8988T (cell line): Measurements from ENCODE around the gene CSTPP1.
"Not testable (repeated sequence)": the region's sequence is repeated elsewhere in the genome, so short reads cannot be mapped to it uniquely, and the experiment has no call there.

ENCODE experiments used
- DNase-seq: peaks from one replicate; pipeline ENCODE4 v3.0.0; 2011

CSTPP1 gene

DNA sequence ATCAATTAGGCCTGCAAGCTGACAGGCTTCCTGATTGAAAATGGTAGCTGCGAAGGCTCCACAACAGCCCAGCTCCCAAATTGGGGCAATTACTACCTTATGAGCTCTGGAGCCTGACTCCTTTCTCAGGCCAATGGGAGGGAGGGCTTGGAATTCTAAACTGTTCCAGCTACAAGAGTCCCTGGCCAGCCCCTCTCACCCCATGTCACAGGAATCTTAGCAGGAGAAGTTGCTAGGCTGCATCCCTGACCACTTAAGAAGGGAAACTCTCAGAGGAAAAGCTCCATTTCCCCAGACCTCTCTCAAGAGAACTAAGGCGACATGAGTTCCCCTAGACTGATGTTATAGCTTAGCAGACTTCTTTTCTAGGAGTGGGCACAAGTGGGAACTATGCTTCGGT is 23.1 kb upstream of the CSTPP1 start:
- DNase-seq: no peak

DNA sequence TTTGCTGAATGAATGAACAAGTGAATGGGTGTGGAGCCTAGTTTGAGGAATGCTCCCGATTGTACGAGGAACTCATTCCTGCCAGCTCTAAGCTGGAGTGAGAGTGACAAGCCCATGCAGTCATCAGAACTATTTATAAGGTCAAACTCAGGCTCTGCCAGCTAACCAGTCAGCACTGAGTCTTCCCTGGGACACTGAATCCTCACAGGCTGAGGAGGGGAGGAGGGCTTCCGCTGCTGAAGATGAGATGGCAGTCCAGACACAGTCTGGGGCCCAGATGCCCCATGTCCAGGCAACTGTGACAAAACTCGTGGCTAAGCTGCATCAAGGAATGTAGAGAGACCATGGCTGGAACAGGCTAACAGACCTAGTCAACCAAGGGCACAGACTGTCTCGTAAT is 22.2 kb upstream of the CSTPP1 start:
- DNase-seq: no peak

DNA sequence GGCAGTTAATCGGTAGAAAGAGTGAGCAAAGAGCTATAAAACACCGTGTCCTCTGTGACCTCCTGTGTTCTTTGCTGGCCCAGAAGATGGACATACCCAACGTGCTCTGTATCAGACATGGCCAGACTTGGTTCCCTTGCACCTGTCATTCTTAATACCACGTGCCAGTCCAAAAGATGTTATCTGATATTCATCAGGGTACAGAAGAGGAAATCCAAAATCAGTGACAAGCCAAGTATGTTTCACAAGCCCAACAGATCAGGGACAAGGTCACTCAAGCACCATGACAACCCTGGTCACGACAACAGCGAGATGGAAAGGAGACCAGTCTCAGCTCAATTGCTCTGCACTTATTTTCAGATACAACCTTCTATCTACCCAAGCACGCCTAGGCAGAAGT is 21.7 kb upstream of the CSTPP1 start:
- no peak for DNase-seq

DNA sequence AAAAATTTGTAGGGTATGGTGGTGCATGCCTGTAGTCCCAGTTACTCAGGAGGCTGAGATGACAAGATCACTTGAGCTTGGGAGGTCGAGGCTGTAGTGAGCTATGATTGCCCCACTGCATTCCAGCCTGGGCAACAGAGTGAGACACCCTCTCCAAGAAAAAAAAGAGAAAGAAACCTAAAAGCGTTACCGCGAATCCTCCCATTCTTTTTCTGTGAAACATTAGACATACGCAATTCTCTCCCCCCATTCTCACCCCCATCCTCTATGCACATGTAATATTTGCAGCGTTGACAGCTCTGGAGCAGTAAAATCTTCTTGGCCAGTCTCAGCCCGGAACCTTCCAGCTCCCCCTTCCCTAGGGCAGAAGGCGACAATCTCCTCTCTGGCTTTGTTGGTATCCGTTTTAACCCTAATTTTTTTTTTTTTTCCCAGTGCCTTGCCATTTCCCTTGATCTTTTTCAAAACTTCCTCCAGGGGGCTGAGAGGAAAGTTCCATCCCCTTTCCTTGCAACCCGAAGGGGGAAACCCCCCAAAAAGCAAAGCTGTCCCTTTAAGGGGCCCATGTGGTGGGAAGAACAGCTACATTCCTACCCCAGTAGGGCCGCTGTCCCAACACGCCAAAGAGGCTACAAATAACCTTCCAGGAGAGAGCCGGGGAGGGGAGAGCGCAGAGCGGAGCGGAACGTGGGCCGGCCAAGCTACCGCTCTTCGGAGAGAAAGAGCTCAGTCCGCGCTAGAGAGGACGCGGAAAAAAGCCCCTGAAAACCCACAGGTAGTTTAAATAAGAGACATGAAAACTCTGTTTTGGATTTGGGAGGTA is 20.1 kb upstream of the CSTPP1 start:
- peak; percentile 97 for DNase-seq

DNA sequence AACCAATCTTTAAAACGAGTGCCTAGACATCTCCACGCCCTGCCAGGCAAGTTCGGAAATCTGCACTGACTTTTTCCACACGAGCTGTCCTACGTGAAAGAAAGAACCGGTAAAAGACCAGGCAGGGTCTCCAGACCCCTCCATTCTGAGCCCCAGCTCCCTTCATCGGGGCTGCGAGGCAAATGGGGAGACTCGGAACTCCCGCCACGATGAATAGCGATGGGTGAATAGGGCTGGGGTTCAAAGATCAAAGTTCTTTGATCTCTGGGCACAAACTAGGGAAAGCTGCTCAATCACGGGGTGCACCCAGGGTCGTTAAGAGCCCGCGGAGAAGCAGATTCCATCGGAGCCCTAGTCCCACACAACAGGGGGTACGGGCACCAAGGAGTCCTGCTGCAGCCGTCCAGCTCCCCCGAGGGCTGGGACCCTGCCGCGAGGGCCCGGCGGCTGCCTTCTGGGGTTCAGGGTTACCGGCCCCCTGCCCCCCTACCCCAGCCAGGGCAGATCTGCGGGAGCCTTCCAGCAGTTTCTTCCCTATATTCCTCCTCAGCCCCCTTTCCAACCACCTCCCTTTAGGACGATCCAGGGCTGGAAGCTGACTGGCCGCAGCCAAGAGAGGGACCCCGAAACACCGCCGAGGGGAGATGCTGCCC is 19.3 kb upstream of the CSTPP1 start:
- DNase-seq: no peak

DNA sequence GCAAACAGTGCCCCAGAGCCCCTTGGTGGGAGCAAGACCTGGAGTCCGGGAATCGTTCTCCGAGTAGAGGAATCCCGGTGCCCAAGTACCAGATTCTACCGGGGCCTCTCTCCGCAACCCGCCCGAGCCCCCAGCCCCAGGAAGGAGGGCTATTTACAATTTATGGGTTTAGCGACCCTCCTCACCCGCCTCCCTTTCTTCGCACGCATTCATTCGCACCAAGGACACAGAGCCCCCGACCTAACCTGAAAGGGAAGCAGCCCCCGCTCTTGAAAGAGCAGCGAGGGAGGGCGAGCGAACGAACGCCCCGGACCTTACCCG is 18.8 kb upstream of the CSTPP1 start:
- DNase-seq: no peak

DNA sequence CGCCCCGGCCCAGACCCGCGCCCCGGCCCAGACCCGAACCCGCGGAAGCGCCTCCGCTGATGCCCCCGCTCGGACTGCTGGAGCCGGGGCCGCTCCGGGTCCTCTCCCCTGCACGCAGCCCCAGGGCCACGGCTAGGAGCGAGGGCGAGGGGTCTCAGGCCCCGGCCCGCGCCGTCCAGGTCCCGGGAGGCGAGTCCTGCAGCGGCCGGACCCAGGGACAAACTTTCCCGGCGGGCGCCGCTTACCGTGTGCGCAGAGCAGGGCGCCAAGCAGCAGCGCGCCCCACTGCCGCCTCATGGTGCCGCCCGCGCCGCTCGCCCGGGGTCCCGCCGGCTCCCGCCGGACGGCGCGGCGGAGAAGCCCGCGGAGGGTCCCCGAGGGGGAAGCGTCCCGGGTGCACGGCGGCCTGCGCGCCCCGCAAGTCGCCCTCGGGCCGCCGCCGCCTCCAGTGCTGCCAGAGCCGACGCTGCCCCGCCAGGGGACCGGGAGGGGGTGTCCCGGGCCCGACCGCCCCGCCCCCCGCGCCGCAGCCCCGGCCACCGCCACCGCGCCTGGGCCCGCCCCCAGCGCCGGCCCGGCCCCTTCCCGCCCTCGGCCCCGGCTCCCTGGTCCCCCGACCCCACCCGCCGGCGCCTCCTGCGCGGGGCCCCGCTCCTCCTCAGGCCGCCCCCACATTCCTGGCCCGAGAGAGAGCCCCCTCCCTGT is 18.3 kb upstream of the CSTPP1 start, which contains the start of gene LRP4:
TSS of gene LRP4 (minus strand) at position 468 of the 705 bp plus-strand sequence. CDS start at position 297, 171 bp downstream.
- DNase-seq: peak; percentile 92

DNA sequence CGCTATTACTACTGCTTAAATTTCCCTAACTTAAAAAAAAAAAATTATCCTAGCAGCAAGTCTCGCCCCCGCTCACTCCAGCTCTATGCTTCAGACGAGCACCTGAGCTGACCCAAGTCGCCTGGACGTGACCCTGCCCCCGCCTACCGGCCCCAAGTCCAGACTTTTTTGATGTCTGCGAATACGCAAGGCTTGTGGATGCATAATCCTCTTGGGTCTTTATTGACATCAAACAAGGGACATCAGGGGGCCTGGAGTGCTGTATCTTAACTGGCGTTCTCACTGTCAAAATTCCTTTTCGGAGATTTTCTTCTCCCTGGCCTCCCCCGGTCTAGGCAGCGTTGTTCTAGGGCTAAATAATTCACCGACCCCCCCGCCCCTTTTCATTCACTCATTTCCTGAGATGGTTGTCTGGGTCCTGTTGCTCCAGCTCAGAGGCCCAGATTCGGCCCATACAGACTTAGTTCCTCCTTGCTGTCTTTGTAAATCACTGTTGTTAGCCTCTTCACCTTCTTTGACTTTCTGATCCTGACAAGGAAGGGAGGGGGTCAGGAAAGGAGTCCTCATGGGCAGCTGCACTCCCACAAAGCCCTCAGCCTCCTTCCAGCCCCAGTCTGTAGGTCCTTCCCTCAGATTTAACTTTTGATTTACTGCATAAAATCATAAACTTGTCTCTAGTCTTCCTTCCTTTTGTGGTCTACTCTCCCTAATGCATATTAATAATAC is 17.6 kb upstream of the CSTPP1 start:
- no peak for DNase-seq

DNA sequence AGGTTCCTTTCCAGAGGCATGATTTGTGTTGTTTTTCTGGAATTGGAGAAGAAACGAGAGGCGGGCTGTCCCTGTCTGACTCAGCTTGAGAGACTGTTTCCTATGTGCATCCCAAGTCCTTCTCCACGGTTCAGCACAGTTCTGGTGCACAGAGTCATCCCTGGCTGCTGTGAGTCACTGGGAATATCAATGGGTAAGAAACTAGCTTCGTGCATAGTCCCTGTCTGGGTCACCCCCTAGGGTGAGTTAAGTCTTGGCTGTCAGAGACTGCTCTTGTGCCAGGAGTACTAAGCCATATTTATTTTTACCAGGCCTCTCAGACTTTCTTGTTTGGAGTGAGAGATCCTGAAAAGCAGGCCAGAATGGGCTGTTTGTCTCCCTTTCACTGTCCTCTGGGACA is 15.8 kb upstream of the CSTPP1 start:
- DNase-seq: no peak

DNA sequence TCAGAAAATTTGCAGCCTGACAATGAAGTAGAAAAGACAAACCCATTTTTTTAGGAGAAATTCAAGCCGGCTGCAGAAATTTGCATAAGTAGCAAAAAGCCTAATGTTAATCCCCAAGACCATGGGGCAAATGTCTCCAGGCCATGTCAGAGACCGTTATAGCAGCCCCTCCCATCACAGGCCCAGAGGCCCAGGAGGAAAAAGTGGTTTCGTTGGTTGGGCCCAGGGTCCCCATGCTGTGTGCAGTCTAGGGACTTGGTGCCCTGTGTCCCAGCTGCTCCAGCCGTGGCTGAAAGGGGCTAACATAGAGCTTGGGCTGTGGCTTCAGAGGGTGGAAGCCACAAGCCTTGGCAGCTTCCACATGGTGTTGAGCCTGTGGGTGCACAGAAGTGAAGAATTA is 8.6 kb upstream of the CSTPP1 start:
- not testable (repeated sequence) for DNase-seq

DNA sequence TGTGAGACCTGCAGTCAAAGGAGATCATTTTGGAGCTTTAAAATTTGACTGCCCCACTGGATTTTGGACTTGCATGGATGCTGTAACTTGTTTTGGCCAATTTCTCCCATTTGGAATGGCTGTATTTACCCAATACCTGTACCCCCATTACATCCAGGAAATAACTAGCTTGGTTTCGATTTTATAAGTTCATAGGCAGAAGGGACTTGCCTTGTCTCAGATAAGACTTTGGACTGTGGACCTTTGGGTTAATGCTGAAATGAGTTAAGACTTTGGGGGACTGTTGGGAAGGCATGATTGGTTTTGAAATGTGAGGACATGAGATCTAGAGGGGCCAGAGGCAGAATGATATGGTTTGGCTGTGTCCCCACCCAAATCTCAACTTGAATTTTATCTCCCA is 7.9 kb upstream of the CSTPP1 start:
- not testable (repeated sequence) for DNase-seq

DNA sequence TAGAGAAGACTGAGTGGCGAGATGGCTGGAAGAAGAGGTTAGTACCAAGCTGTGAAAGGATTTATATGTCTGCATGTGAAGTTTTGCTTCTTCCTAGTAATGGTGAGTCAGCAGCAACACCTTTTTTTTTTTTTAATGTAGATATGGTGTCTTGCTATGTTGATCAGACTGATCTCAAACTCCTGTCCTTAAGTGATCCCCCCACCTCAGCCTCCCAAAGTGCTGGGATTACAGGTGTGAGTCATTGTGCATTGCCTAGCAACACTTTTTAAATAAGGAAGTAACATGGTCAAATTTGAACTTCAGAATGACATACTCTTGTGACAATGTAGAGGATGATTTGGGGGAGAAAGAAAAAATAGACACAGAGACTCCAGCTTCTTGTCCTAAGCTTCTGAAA is 6.5 kb upstream of the CSTPP1 start:
- DNase-seq: no peak

DNA sequence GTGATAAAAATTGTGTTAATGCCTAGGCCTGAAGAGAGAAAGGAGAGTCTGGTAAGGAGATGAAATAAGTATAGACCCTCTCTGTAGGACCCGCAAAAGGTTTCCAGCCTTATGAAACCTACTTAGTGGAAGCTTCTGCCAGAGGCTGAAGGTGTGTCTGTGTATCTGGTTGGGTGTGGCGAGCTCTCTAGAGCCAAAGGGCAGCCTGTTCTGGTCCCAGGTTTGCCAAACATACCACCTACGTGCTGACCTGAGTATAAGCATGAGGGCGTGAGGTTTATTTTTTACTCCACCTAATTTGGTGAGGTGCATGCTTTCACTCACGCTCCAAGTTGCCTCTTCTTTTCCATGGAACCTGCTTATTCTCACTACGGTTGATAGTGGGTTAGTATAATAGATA is 5.6 kb downstream of the CSTPP1 start:
- no peak for DNase-seq

DNA sequence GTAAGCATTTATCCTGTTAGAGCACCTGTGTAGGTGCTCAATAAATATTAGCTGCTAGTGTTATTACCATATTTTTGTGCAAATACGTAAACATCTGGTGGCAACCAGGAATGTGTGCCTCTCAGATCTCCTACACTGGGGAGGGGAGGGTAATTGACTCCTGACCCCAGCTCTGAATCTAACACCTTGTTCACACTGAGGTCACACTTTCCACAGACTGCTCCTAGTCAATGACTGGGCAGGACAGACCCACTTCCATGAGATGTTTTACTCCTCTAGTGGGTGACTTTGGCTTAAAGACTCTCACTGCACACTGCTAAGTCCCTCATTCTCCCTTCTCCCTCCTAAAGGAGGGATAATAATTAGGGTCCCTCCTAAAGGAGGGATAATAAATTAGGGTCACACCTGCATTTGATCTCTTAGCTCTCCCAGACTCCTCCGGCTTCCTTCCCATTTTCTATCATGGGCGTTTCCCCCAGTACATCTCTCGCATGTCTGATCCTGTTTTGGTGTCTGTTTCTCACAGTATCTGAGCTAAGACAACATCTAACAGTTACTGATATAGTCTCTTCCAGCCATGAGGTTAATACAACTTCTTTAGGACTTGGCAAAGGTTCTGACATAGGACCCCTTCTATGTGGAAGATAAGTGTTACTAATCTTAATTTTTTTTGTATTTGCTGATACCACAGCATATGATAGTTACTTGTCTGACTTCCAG is 8.0 kb downstream of the CSTPP1 start:
- DNase-seq: no peak

DNA sequence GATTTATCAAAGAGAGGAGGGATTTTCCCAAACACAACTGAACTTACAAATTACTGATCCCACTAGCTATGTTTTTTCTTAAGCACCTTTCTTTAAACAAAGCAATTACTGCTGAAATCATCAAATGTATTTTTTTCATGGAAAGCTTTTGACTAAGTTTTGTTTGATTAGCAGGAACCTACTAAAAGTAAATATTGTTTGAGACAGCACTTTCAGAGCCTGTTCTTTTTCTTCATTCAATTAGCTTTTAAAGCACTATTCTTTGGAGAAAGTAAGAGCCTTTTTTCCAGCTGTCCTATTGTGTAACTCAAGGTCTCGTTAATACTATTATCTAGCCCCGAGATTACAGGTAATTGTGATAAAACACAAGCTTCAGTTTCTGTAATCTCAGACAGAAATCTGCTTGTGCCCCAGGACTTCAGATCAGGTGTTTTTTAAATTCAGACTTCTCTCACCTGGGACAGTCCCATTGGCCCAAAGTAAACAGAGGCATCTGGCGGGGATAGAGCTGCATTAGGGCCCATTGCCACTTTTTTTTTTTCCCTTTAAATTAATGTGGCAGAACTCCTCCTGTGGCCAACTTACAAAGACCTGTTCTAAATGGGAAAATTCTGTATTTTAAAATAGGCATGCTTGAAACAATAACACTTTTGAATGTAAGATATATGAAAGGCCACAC is 11.0 kb downstream of the CSTPP1 start:
- DNase-seq: no peak

DNA sequence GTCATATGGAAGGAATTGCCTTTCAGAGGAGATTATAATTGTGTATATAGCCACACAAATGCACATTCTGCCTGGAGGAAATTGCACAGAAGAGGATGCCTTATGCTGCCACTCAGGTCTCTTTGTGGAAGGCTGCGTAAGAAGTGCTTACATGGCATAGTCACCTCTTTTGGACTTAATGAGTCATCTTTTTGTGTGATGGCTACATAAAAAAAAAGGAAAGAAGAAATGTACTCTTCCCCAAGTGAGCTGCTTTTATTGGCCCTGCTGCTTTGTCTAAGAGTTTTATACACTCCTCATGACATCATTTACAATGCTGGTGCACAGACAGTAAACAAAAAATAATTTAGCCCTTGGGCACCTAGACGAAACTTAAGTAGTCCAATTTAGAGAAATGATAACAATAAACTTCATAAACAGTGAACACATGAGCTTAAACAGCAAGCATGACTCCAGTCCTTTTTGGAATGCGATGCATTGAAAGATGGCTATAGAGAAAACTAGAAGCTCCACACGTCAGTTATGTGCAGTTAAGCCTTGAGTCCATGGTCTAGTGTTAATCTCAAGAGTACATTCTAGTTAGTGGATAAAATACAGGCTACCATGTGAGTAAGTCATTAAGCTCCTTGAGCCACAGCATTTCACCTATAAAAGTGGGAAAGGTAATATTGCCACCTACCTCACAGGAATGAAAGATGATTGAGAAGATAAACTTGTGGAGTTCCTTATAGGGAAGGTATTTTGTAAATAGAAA is 12.0 kb downstream of the CSTPP1 start:
- DNase-seq: no peak

DNA sequence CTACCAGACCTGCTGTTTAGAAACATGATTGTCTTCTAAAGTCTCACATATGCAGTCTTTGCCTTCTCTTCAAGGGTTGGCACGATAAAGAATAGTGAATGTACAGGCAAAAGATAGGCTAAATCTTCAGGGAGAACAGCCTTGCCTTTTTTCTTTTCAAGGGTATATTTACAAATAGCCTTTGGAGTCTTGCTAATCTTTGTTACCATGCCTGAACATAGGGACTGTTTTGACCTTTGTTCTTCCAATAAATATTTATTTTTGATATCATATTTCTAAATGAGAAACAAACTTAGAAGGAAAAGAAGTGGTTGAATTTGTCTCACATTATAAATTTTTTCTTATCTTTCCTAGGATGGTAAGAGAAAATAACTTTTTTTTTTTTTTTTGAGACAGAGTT is 12.7 kb downstream of the CSTPP1 start:
- no peak for DNase-seq

DNA sequence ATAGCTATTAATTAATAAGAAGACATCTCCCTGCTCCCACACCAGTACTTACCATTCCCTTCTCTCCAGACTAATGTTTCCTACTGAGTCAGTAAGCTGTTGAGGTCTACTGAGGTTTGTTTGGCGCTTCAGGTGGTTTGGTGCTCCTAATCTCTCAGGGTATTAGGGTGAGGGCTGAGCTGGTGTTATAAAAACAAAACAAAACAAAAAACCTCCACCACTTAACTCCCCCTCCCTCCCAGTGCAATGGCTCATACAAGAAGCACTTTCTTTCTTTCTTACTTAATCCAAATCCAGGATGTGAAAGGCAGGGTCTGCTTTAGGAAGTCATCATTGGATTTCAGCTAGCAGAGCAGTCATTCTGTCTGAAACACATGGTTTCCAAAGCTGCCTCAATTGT is 15.3 kb downstream of the CSTPP1 start:
- DNase-seq: no peak

DNA sequence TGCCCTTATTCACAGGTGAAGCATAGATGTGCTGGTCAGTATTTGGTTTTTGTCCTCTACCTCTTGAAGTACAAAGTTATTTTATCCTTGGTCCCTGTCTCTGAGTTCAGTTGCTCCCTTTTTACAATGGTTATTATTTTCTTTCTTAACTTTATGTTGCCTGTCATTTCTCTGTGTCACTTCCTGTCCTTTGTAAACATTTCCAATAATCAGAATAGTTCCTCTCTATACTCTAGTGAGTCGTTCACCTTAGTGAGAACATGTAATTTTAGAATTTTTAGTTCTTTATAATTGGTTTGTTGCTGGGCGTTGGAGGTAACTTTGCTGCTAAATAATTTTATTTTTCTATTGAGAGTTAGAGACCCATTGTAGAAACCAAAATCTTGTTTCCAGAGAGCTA is 16.0 kb downstream of the CSTPP1 start:
- no peak for DNase-seq

DNA sequence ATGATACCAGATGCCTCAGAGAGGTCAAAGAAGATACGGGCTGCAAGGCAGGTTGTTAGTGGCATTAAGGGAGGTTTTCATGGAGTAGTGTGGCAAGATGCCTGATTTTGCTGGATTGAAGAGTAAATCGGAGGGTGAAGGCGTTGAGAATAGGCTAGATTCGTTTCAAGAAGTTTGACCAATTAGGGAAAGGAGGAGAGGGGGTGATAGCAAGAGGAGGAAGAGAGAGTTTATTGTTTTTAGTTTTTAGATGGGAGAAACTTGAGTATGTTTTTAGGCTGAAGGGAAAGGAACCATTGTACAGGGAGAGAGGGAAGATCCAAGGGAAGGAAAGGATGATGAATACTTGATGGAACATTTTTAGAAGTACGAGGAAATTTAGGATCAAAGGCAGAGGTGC is 16.5 kb downstream of the CSTPP1 start:
- DNase-seq: no peak

DNA sequence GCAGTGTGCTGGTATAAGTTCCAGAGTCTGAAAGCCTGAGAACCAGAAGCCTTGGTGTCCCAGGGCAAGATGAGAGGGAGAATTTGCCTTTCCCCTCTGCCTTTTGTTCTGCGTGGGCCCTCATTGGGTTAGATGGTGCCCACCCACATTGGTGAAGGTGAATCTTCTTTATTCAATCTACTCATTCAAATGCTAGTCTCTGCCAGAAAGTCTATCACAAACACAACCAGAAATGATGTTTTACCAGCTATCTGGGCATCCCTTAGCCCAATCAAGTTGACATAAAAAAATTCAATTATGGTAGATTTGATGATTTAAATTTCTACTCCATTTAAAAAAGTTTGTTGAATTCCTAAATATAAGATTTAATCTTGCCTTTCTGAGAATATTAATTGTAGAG is 22.2 kb downstream of the CSTPP1 start:
- no peak for DNase-seq
